Caco-2 (cell line): ENCODE results near the gene PRR35. TPM values are rescaled to one million over a fixed set of nuclear protein-coding genes. Genes with fewer than 3 reads are reported as not detected.

ENCODE experiments used
- BruUV-seq: library from RNA; stranded (reverse); fragments of 400-500 nt; replicated peaks from 2 replicates; lab custom pipeline; 2021; lab: Mats Ljungman, UMichigan
- CTCF ChIA-PET: fragments of 300-600 bp; sonication (Branson Sonifier 250); formaldehyde crosslinking; loops from one replicate; lab custom pipeline; 2022; ENCODE audit warnings: antibody characterized with exemption; lab: Charles Lee
- POLR2A ChIA-PET: fragments of 300-600 bp; sonication (Branson Sonifier 250); formaldehyde crosslinking; loops from one replicate; lab custom pipeline; 2022; ENCODE audit warnings: antibody characterized with exemption; lab: Charles Lee
- DNase-seq, 2 experiments: peaks; one replicate each; pipeline versions ENCODE4 v3.0.0 to v3.0.0-alpha.2; 2020 to 2022
- H3K27me3 ChIP-seq: replicated peaks from 2 replicates; pipeline ENCODE4 v1.6.0; 2011; ENCODE audit warnings: low read length; ENCODE audit not compliant: control insufficient read depth, insufficient read depth
- H3K36me3 ChIP-seq: 2 replicates; pipeline ENCODE4 v1.5.1; 2011; ENCODE audit warnings: low read length; ENCODE audit not compliant: control insufficient read depth, insufficient read depth
- H3K4me1 ChIP-seq: fragments of 250-450 bp; sonication (Bioruptor Pico); 2 replicates; pipeline ENCODE4 v1.5.1; 2020; ENCODE audit warnings: mild to moderate bottlenecking
- H3K4me3 ChIP-seq: 2 replicates; pipeline ENCODE4 v1.5.1; 2011; ENCODE audit warnings: low read depth, mild to moderate bottlenecking, control low read depth, low read length
- H3K9me3 ChIP-seq: fragments of 250-450 bp; sonication (Bioruptor Pico); 2 replicates; pipeline ENCODE4 v1.5.1; 2020; ENCODE audit warnings: mild to moderate bottlenecking, moderate library complexity
- H3K27ac Mint-ChIP-seq: one replicate; pipeline ENCODE4 v1.8.0; 2022; ENCODE audit warnings: mixed read lengths; ENCODE audit not compliant: unreplicated experiment
- H3K27me3 Mint-ChIP-seq: one replicate; pipeline ENCODE4 v1.8.0; 2022; ENCODE audit warnings: mixed read lengths; ENCODE audit not compliant: insufficient read depth, unreplicated experiment
- H3K36me3 Mint-ChIP-seq: one replicate; pipeline ENCODE4 v1.8.0; 2022; ENCODE audit warnings: mild to moderate bottlenecking, mixed read lengths; ENCODE audit not compliant: insufficient read depth, unreplicated experiment
- H3K4me1 Mint-ChIP-seq: one replicate; pipeline ENCODE4 v1.8.0; 2022; ENCODE audit warnings: low read depth, mixed read lengths; ENCODE audit not compliant: unreplicated experiment
- H3K4me3 Mint-ChIP-seq: one replicate; pipeline ENCODE4 v1.8.0; 2022; ENCODE audit warnings: mild to moderate bottlenecking, moderate library complexity, mixed read lengths; ENCODE audit not compliant: unreplicated experiment
- H3K9me3 Mint-ChIP-seq: one replicate; pipeline ENCODE4 v1.8.0; 2022; ENCODE audit warnings: mixed read lengths; ENCODE audit not compliant: unreplicated experiment
- CTCF ChIP-seq, 2 experiments: fragments of 200-600 bp in 1 of 2; IDR thresholded peaks; 1 replicate in 1 of 2; 2 replicates in 1 of 2; pipeline versions ENCODE4 v1.5.1 to v1.8.0; 2011 to 2022; ENCODE audit warnings: antibody characterized with exemption in 1 of 2, control low read depth in 1 of 2, inconsistent platforms in 1 of 2, low read depth in 1 of 2, low read length in 1 of 2, mild to moderate bottlenecking in 1 of 2, moderate library complexity in 1 of 2; ENCODE audit not compliant: insufficient read depth in 1 of 2, severe bottlenecking in 1 of 2, unreplicated experiment in 1 of 2
- intact Hi-C: fragments of 100-400 bp; cut with micrococcal nuclease; formaldehyde crosslinking; loops from one replicate; pipeline ENCODE4 v1.10.0; 2022; ENCODE audit not compliant: unreplicated experiment
- total RNA-seq: library from RNA; stranded (reverse); gene quantifications from 2 replicates; pipeline ENCODE4 v1.2.3, GENCODE V29; 2022

Gene PRR35
- total RNA-seq, 1 experiment from 2014 or later = not detected

DNA sequence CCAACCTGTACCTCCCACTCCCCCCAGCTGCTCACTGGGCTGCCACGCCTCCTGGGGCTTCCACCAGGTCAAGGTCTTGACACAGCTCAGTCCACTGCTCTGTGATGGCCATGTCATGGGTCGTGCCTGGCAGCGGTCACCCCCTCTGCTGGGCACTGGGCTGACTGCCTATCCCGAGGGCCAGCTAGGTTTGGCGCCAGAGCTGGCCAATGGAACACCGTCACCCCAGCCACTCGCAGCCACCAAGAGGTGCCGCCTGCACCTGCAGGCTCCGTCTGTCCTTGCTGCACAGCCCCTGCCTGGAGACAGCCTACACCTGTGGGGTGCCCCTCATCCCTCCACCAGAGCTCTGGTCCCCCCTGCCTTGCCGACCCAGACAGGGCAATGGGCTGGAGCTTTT is 25.2 kb downstream of the PRR35 start:
- H3K27ac Mint-ChIP-seq = no peak overlapping the region
- Histone ChIP-seq H3K9me3 (no peaks in the 10 kb centered on the region), H3K27me3 (no peaks in the 10 kb centered on the region), H3K36me3 (no peaks in the 10 kb centered on the region; the same call in none of the 2 replicates), H3K4me3 (no peak overlapping the region), H3K4me1 (peaks cover 3% of the 10 kb centered on the region; the same call in 1 of the 2 replicates)
- ChIA-PET CTCF (interaction anchor here (0.6 to 1.2 kb wide), 3 partner anchors 9 to 203 kb away, joined by 3 to 6 read pairs (median 3); no protein-coding TSS in a partner anchor), POLR2A (no interaction called here)
- intact Hi-C loops = loop anchor here (5.0 kb wide), 1 partner anchor 58 kb away; the partner anchor contains the start of gene CAPN15
- no peak overlapping the region for H3K4me3 Mint-ChIP-seq
- DNase-seq = peak in 1 of 2 experiments; percentile 62
- no peaks in the 10 kb centered on the region for H3K9me3 Mint-ChIP-seq
- H3K4me1 Mint-ChIP-seq = peaks cover under 1% of the 10 kb centered on the region
- BruUV-seq = no TSS peak
- peaks cover 39% of the 10 kb centered on the region for H3K36me3 Mint-ChIP-seq
- TF ChIP-seq CTCF (IDR thresholded peaks at IDR 0.05; ENCODE audit: insufficient read depth in 1 of 2, low read depth in 1 of 2, low read length in 1 of 2, severe bottlenecking in 1 of 2, unreplicated experiment in 1 of 2) = no peak
- no peaks in the 10 kb centered on the region for H3K27me3 Mint-ChIP-seq

GRCh38 chr16:586047-586644 is 26.0 kb downstream of the PRR35 start:
- no peak for DNase-seq
- no peak overlapping the region for H3K4me3 ChIP-seq
- H3K4me1 ChIP-seq = peaks cover 3% of the 10 kb centered on the region; the same call in 1 of the 2 replicates
- Mint-ChIP-seq H3K27ac (no peak overlapping the region), H3K4me1 (peaks cover 8% of the 10 kb centered on the region), H3K36me3 (peaks cover 39% of the 10 kb centered on the region), H3K9me3 (no peaks in the 10 kb centered on the region), H3K4me3 (no peak overlapping the region), H3K27me3 (no peaks in the 10 kb centered on the region)
- H3K9me3 ChIP-seq = no peaks in the 10 kb centered on the region
- TF ChIP-seq CTCF (IDR thresholded peaks at IDR 0.05; ENCODE audit: insufficient read depth in 1 of 2, low read depth in 1 of 2, low read length in 1 of 2, severe bottlenecking in 1 of 2, unreplicated experiment in 1 of 2) = no peak
- BruUV-seq = no TSS peak
- no peaks in the 10 kb centered on the region; the same call in none of the 2 replicates for H3K36me3 ChIP-seq
- ChIA-PET CTCF (interaction anchor here (0.5 to 1.2 kb wide), 3 partner anchors 9 to 59 kb away, joined by 3 to 6 read pairs (median 3); partner anchors contain the start of gene CAPN15), POLR2A (no interaction called here)
- intact Hi-C loops = loop anchor here (5.0 kb wide), 1 partner anchor 59 kb away; the partner anchor contains the start of gene CAPN15
- H3K27me3 ChIP-seq = no peaks in the 10 kb centered on the region

DNA sequence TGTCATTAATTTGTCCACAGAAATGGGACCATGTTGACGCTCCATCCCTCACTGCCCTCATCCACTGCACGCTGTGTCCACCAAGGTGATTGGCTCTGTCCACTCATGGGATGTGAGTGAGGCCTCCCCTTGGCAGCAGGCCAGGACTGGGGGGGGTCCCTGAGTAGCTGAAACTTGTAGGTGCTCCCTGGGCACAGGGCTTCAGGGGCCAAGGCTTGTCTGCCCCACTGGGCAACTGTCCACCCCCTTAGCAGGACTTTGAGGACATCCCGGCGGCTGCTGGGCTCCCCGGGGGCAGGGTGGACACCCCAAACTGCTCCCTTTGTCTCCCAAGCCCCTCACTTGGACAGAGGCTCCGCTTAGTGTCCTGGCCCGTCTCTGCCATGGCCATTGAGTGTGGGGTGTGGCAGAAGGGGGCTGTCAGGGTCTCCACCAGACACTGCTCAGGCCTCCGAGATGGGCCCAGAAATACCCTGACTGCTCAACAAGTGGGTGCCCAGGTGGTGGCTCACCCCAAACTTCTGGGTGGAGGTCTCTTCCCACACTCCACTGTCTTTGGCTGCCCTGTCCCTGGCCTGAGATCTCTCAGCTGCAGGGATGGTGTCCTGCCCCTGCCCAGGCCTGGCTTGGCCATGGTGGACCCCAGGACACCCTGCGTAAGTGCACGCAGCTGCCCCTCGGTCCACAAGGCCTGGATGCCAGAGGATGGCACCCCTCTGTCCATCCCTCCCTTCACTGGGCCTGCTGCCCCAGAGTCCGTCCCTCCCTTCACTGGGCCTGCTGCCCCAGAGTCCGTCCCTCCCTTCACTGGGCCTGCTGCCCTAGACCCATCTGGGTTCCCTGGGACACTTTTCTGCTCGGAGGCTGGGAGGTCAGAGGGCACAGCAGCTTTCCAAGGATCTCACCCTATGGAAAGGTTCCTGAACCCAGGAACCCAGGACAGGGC is 26.7 kb downstream of the PRR35 start:
- Mint-ChIP-seq H3K4me1 (peaks cover 12% of the 10 kb centered on the region), H3K27me3 (no peaks in the 10 kb centered on the region), H3K36me3 (peaks cover 39% of the 10 kb centered on the region), H3K27ac (peak overlapping the region; percentile 25), H3K4me3 (peak overlapping the region; percentile 75), H3K9me3 (no peaks in the 10 kb centered on the region)
- no peak overlapping the region for H3K4me3 ChIP-seq
- no peaks in the 10 kb centered on the region for H3K9me3 ChIP-seq
- intact Hi-C loops = loop anchor here (5.0 kb wide), 1 partner anchor 60 kb away; the partner anchor contains the start of gene CAPN15
- no peaks in the 10 kb centered on the region for H3K27me3 ChIP-seq
- H3K36me3 ChIP-seq = no peaks in the 10 kb centered on the region; the same call in none of the 2 replicates
- ChIA-PET POLR2A (interaction anchor here (0.7 kb wide), 1 partner anchor 129 kb away, joined by 11 read pairs; no protein-coding TSS in a partner anchor), CTCF (interaction anchor here (0.5 kb wide), 1 partner anchor 59 kb away, joined by 3 read pairs; the partner anchor contains the start of gene CAPN15)
- peaks cover 7% of the 10 kb centered on the region for H3K4me1 ChIP-seq
- no peak for DNase-seq
- no peak for TF ChIP-seq CTCF (IDR thresholded peaks at IDR 0.05; ENCODE audit: insufficient read depth in 1 of 2, low read depth in 1 of 2, low read length in 1 of 2, severe bottlenecking in 1 of 2, unreplicated experiment in 1 of 2)
- no TSS peak for BruUV-seq
